GM19099 (cell line): Measurements from ENCODE around the gene CRYBG2.

Experiments used
- POLR2A ChIP-seq: IDR thresholded peaks from 3 replicates; pipeline ENCODE4 v1.6.1; 2011; ENCODE audit warnings: low read depth; ENCODE audit not compliant: insufficient read length; ENCODE audit errors: extremely low read depth

Gene CRYBG2

DNA sequence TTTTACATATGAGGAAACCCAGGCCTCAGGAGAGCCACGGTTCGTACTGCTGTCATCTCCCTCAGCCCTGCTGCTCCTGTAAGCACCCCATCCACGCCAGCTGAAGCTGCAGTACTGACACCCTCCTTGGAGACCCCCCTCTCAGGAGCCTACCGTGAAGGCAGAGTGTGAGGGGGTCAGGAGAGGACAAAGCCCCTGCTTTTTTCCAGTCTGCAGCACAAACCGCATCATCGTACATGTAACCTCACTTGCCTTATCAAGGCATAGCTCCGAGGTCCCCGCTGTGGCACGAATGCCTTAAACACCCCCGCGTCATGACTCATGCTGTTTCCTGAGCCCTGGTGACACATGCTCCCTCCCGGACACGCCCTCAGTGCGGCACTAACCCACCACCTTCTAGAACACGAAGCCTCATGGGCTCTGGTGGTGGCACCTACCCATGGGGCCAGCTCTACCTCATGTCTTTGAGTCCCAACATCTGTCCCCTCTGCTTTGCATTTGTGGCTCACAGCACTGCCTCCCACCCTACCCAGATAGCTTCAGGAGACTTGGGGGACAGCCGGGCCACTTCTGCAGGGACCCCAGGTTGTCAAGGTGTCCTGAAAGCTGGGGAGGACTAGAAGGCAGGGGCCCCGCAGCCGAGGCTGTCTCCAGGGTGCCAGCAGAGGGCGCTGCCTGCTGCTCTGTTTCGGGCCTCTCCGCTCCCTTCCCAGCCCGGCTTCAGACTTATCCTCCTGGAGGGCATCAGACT lies 69.2 kb downstream of the CRYBG2 start:
- no peak for TF ChIP-seq POLR2A

DNA sequence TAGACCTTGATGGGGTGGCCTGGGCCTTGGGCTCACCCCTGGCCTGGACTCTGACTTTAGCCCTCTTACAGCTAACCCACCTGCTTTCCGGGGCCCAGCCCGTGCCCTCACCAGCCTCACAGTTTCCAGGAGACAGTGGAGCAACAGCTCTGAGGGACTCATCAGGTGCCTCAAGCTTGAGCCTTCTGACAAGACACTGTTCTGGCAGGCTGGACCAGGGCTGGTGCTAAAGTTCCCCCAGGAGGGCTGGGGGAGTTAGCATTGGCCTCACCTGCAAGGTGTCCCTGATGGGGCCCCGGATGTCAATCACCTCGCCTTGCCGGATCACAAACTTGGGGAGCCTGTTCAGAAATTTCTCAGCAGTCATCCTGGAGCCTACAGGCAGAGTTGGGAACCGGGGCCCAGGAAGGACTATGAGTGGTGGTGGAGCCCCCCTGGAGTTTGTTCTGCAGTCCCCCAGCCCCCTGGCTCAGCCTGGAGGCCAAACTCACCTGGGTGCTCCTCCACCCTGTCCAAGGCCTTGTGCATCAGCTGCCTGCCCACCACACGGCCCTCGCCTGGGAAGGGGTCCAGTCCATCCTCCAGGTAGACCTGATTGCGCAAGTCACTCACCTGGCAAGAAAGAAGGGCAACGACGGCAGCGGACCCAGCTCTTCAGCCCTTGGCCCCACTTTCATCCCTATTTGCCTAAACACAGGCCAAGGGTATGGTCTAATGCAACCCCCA lies 69.9 kb downstream of the CRYBG2 start:
- TF ChIP-seq POLR2A, result no peak

DNA sequence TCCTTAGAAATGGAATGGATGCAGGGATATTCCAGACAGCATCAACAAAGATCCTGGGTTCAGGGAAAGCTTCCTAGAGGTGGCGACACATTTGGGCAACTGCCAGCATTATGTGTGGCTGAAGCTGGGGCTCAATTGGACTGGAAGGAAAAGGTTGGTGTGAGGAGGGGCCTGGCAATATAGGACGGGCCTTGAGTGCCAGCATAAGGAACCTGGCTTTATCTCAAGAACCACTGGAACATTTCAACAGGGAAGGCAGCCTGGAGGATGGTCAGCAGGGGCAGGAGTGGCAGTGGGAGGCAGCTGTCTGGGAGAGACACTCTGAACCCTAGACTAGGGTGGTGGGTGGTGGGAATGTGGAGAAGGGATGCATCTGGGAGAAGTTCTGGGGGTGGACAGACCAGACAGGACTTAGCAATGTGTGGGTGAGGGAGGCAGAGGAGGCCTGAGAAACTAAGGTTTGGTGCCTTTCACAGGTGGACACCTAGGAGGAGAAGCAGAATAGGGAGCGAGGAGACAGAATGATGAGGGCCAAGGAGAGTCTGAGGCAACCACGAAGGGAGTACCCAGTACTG lies 70.6 kb downstream of the CRYBG2 start:
- TF ChIP-seq POLR2A, result no peak

- no peak for TF ChIP-seq POLR2A
These were observed 71.5 kb downstream of the CRYBG2 start for GRCh38 chr1:26282401-26282918.

- no peak for TF ChIP-seq POLR2A
These were observed 72.0 kb downstream of the CRYBG2 start for GRCh38 chr1:26281971-26282370.

GRCh38 chr1:26281091-26281958 lies 72.6 kb downstream of the CRYBG2 start:
- no peak for TF ChIP-seq POLR2A

GRCh38 chr1:26280333-26281042 lies 73.4 kb downstream of the CRYBG2 start:
- no peak for TF ChIP-seq POLR2A

DNA sequence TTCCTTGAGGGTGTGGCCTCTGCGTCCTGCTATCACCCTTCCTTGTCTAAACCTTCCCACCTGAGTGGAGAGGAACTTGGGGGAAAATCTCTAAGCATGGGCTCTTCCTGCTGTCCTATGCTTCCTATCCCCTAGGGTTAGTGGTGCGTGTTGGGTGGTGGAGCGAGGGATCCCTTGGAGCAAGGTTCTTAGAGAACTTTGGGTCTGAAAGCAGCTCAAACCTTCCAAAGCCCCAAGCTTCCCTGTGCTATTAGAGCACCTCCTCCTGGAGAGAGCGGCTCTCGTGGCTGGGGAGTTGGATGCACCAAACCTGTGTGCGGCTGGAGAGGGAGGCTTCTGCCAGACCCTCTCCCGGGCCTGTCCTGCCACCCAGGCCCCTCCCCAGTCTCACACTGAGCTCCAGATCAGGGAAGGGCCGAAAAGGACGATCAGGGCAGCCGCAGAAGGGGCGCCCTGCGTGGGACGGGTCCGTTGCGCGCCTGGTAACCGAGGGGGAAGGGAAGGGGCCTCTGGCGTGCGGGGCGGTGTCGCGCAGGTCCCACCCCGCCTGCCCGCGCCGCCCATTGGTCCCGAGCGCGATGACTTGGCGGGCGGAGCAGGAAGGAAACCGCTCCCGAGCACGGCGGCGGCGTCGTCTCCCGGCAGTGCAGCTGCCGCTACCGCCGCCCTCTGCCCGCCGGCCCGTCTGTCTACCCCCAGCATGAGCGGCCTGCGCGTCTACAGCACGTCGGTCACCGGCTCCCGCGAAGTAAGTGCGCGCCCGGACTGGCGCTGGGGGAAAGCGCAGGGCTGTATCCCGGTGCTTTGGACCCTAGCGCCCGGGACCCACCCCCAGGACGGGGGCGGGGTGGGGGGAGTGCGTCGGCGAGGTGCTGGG lies 74.2 kb downstream of the CRYBG2 start, which contains the start of gene SH3BGRL3:
TSS of gene SH3BGRL3 (plus strand) at position 631 of the 877 bp plus-strand sequence. CDS start at position 701, 70 bp downstream.
- peak; percentile 91 for TF ChIP-seq POLR2A

DNA sequence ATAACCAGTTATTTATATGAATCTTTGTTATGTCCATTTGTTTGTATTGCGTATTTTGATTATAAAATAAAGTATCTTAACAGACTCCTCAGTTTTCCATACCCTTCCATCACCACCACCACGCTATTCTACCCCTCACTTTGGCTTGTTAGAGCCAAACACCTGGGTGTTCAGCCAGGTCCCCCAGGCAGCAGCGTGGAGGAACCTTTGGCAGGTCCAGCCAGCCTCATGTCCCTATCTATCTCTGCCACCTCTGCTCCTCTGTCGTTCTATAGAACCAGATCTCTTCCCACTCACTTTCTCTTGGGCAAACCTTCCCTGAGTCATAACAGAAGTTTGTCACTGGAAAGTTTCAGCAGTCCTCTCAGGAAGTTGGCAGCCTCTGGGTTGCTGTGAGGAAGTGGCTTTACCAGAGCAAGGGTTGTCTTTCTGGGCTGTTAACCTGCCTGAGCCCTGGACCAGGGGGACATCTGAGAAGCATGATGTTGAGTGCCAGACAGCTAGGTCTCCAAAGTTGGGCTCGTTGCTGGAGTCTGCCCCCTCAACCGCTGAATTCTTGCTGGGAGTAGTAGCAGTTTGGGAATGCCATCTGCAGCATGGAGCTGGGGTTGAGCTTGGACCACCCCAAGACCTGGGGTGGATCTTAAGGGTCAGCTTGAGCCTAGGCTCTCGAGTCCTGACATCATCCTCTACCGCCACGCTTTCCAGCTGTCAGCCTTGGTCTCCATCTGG lies 75.0 kb downstream of the CRYBG2 start:
- TF ChIP-seq POLR2A, result no peak

DNA sequence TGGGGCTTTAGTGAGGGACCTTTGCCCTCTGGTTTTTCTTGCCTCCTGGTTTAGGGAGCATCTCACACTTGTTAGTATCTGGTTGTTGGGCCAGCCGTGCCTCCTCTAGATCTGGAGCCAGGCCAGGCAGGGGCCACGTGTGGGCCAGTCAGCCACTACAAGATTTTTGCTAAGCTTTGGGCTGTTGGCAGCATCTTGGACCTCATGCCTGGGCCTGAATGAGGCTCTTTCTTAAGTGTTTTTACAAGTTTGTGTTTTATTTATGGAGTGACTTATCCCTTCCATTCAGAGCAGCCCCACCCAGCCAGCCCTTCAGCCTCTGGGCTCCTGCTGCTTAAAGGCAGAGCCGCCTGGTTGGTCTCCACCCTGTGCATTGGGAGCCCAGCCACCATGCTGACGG lies 75.6 kb downstream of the CRYBG2 start:
- no peak for TF ChIP-seq POLR2A

DNA sequence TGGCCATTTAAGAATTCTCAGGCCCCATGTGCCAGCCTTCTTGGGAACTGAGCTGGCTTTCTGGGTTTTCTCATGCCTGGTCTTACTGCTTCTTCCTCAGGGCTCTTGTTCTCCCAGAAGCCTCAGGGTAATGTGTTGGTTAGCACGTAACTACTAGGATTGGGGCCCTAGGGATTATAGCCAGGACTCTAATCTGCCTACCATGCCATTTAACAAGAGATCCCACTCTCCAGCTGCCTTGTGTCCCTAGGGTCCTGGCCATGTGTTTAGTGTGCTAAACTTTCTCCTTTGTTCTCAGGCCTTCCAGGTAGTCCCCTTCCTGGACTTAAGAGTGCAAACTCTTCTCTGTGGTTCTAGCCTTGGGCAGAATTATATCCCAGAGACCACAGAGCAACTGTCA lies 76.2 kb downstream of the CRYBG2 start:
- no peak for TF ChIP-seq POLR2A

DNA sequence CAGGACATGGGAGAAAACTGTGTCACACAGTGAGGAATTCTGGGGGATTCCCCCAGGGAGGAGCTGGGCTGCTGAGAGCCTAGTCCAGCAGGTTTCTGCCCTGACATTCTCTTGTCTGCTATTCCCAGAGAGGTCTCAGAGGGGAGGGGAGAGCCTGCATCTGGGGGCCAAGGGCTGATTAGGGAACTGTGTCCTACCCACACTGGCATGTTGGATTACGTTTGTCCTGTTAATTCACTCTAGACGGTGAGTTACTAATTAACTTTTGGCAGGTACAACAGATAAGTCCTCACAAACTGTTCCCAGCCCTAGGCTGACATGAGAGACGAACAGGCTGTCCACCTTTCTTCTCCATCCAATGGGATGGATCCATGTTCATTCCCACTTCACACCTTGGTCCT lies 76.7 kb downstream of the CRYBG2 start:
- no peak for TF ChIP-seq POLR2A
